ENCODE data around the gene GLIS2.

The GLIS2 gene

GRCh38 chr16:4369007-4369733 is 53.3 kb downstream of the GLIS2 start:
- TF ChIP-seq CTCF (IDR thresholded peaks at IDR 0.05; ENCODE audit: insufficient read depth, missing control alignments): no peak
- FAIRE-seq (no peak), DNase-seq (ENCODE audit: insufficient read length, low spot score) (no peak)

GRCh38 chr16:4370151-4370550 is 54.3 kb downstream of the GLIS2 start:
- no peak for TF ChIP-seq CTCF (IDR thresholded peaks at IDR 0.05; ENCODE audit: insufficient read depth, missing control alignments)
- FAIRE-seq (no peak), DNase-seq (ENCODE audit: insufficient read length, low spot score) (no peak)

- no peak for FAIRE-seq
- TF ChIP-seq CTCF (IDR thresholded peaks at IDR 0.05; ENCODE audit: insufficient read depth, missing control alignments): no peak
- no peak for DNase-seq (ENCODE audit: insufficient read length, low spot score)
Measured at GRCh38 chr16:4370570-4371356, 54.9 kb downstream of the GLIS2 start.

- no peak for TF ChIP-seq CTCF (IDR thresholded peaks at IDR 0.05; ENCODE audit: insufficient read depth, missing control alignments)
- DNase-seq (ENCODE audit: insufficient read length, low spot score): peak; percentile 98
- FAIRE-seq: no peak
Measured at GRCh38 chr16:4371357-4372000, 55.6 kb downstream of the GLIS2 start, which contains the start of gene VASN. VASN (plus strand) TSS chr16:4371848; CDS start chr16:4380878, 9,030 bp downstream.

- TF ChIP-seq CTCF (IDR thresholded peaks at IDR 0.05; ENCODE audit: insufficient read depth, missing control alignments): no peak
- DNase-seq (ENCODE audit: insufficient read length, low spot score) (no peak), FAIRE-seq (no peak)
Measured at GRCh38 chr16:4372001-4372577, 56.2 kb downstream of the GLIS2 start.

- no peak for TF ChIP-seq CTCF (IDR thresholded peaks at IDR 0.05; ENCODE audit: insufficient read depth, missing control alignments)
- FAIRE-seq (no peak), DNase-seq (ENCODE audit: insufficient read length, low spot score) (no peak)
Measured at GRCh38 chr16:4372578-4373355, 56.9 kb downstream of the GLIS2 start.
